Pancreas (tissue), 10 donors: ENCODE data around the gene CTSA. TPM values are rescaled to one million over a fixed set of nuclear protein-coding genes. Genes with fewer than 3 reads are reported as not detected.
A peak's percentile ranks its signal among the peaks of the same experiment; 100 is the strongest.

Source experiments
- ATAC-seq, 4 donors: fragments of 200-7000 bp; cut with Tn5 transposase; one replicate each; pipeline versions ENCODE4 v1.8.0 to v1.9.1; 2020; ENCODE audit warnings: mild to moderate bottlenecking in 4 of 4, moderate library complexity in 4 of 4
- DNase-seq, 6 donors: peaks; one replicate each; pipeline ENCODE4 v3.0.0-alpha.2; 2020
- FAIRE-seq: peaks from 2 replicates; lab custom pipeline; 2012; peaks lifted over from hg19 to GRCh38; lab: Jason Lieb, UNC
- H3K27ac ChIP-seq, 4 donors: fragments of 200-600 bp; sonication (generic); 1 replicate in 3 of 4; 2 replicates in 1 of 4; pipeline versions ENCODE4 v1.5.0 to v1.8.0; 2020
- H3K27me3 ChIP-seq, 4 donors: fragments of 200-600 bp; one replicate each; pipeline ENCODE4 v1.8.0; 2021
- H3K36me3 ChIP-seq, 3 donors: fragments of 200-600 bp; sonication (generic) in 1 of 3; one replicate each; pipeline versions ENCODE4 v1.5.0 to v1.8.0; 2020 to 2021
- H3K4me1 ChIP-seq, 3 donors: fragments of 200-600 bp; one replicate each; pipeline ENCODE4 v1.8.0; 2021
- H3K4me3 ChIP-seq, 4 donors: fragments of 200-600 bp; sonication (generic) in 2 of 4; one replicate each; pipeline versions ENCODE4 v1.5.0 to v1.8.0; 2020 to 2021
- H3K9me3 ChIP-seq, 4 donors: fragments of 200-600 bp; one replicate each; pipeline ENCODE4 v1.8.0; 2021
- CTCF ChIP-seq, 4 donors: fragments of 200-600 bp; sonication (generic) in 3 of 4; IDR thresholded peaks; one replicate each; pipeline versions ENCODE4 v1.5.0 to v1.8.0; 2021; ENCODE audit warnings: antibody characterized with exemption in 4 of 4
- WGBS, 2 donors: extraction: QIAGEN DNeasy Blood & Tissue Kit; methylation state at CpG; one replicate each; pipeline ENCODE4 v1.1.7; 2013; 5-methylcytosine and 5-hydroxymethylcytosine counted together
- intact Hi-C, 3 donors: fragments of 100-400 bp; cut with DNase I; formaldehyde crosslinking; loops; one replicate each; pipeline versions ENCODE4 v1.11.1 to v1.14.2; 2022
- polyA plus RNA-seq, 2 donors: library from polyadenylated mRNA; stranded (reverse); fragments of 200-250 nt; gene quantifications; one replicate each; pipeline ENCODE4 v1.2.3, GENCODE V29; 2013
- total RNA-seq, 6 donors: library from RNA; stranded (reverse); fragmentation: NEBNext Ultra II Directional in 4 of 6; extraction: Animal tissue kit (Norgen Biotek cat#: 25700) in 4 of 6; gene quantifications; one replicate each; pipeline versions ENCODE4 v1.2.1 to v1.2.4, GENCODE V29; 2021 to 2023
- donor health status: healthy with polysubstance abuse.
- donor health status: DM: no; HTN: no; CAD: no; lungs with moderate emphysema.
- donor health status: DM: no; HTN: no; CAD: no.
- donor health status: control.
- donor health status: control.
- donor health status: Bipolar disorder and iron deficiency.
- donor health status: DM: yes; HTN: yes; CAD: no.
- donor health status: DM: no; HTN: no; CAD: no.
- donor health status: DM: no; HTN: no; CAD: no.
- donor health status: DM: yes; HTN: yes; CAD: no.

The CTSA gene
- total and polyA plus RNA-seq, 8 donors: 27.6 to 103 (median 55.9) TPM

- Histone ChIP-seq H3K27me3 (no peaks in the 10 kb centered on the region), H3K4me1 (peaks cover 3 to 4% (median 4%) of the 10 kb centered on the region in 3 donors), H3K27ac (peak overlapping the region; percentile 61 to 82 (median 75)), H3K9me3 (no peaks in the 10 kb centered on the region), H3K4me3 (peak overlapping the region; percentile 65 to 93 (median 80)), H3K36me3 (no peaks in the 10 kb centered on the region)
- DNase-seq: peak; percentile 73 to 90 (median 84)
- intact Hi-C loops: no loop called here
- WGBS, 2 donors: 1 to 2% methylated on average over 77 to 79 of the region's 79 CpGs
- ATAC-seq: peak; percentile 77 to 83 (median 80)
- TF ChIP-seq CTCF (IDR thresholded peaks at IDR 0.05): peak; percentile 49 to 57 (median 52)
- no peak for FAIRE-seq
Observed at GRCh38 chr20:45890077-45890984, 804 bp upstream of the CTSA start.

- Histone ChIP-seq H3K9me3 (no peaks in the 10 kb centered on the region), H3K27me3 (no peaks in the 10 kb centered on the region), H3K4me1 (peaks cover 3 to 4% (median 4%) of the 10 kb centered on the region in 3 donors), H3K36me3 (no peaks in the 10 kb centered on the region), H3K27ac (no peak overlapping the region), H3K4me3 (peak overlapping the region; percentile 65 to 93 (median 80))
- no peak for FAIRE-seq
- intact Hi-C loops: no loop called here
- no peak for TF ChIP-seq CTCF (IDR thresholded peaks at IDR 0.05)
- peak in 2 of 4 donors; percentile 26 to 40 for ATAC-seq
- WGBS, 2 donors: 74 to 76% methylated on average over 9 of the region's 9 CpGs
- DNase-seq: peak in 2 of 6 donors; percentile 31 to 52
Observed at GRCh38 chr20:45892049-45892825, 1.1 kb downstream of the CTSA start.

GRCh38 chr20:45892828-45893500, 1.8 kb downstream of the CTSA start:
- no peak for TF ChIP-seq CTCF (IDR thresholded peaks at IDR 0.05)
- H3K27ac ChIP-seq: no peak overlapping the region
- H3K4me3 ChIP-seq: peak overlapping the region in 1 of 4 donors; percentile 75
- FAIRE-seq: no peak
- peaks cover 3 to 4% (median 4%) of the 10 kb centered on the region in 3 donors for H3K4me1 ChIP-seq
- peak in 1 of 6 donors; percentile 33 for DNase-seq
- no peak for ATAC-seq
- peaks cover 0 to 4% (median 0%) of the 10 kb centered on the region in 3 donors for H3K36me3 ChIP-seq
- WGBS, 2 donors: 66 to 74% methylated on average over 4 of the region's 4 CpGs
- H3K27me3 ChIP-seq: no peaks in the 10 kb centered on the region
- no peaks in the 10 kb centered on the region for H3K9me3 ChIP-seq
- intact Hi-C loops: no loop called here

- no peak overlapping the region for H3K27ac ChIP-seq
- DNase-seq (no peak), ATAC-seq (no peak), FAIRE-seq (no peak)
- H3K27me3 ChIP-seq: no peaks in the 10 kb centered on the region
- H3K4me1 ChIP-seq: peaks cover 3 to 4% (median 4%) of the 10 kb centered on the region in 3 donors
- no peaks in the 10 kb centered on the region for H3K9me3 ChIP-seq
- intact Hi-C loops: no loop called here
- no peak overlapping the region for H3K4me3 ChIP-seq
- 88 to 93% methylated on average over 4 of the region's 4 CpGs for WGBS, 2 donors
- H3K36me3 ChIP-seq: peaks cover 0 to 4% (median 0%) of the 10 kb centered on the region in 3 donors
- no peak for TF ChIP-seq CTCF (IDR thresholded peaks at IDR 0.05)
Observed at GRCh38 chr20:45893831-45894230, 2.7 kb downstream of the CTSA start.
